H1 (cell line): ENCODE data around the gene ICAM2. TPM values are rescaled to one million over a fixed set of nuclear protein-coding genes. Genes with fewer than 3 reads are reported as not detected.

Source experiments
- CTCF ChIA-PET: fragments of 300-600 bp; sonication (Branson Sonifier 250); formaldehyde crosslinking; loops from one replicate; lab custom pipeline; 2021; ENCODE audit not compliant: partially characterized antibody; lab: Charles Lee
- POLR2A ChIA-PET: fragments of 300-600 bp; sonication (Branson Sonifier 250); formaldehyde crosslinking; loops from one replicate; lab custom pipeline; 2021; ENCODE audit warnings: inconsistent platforms; ENCODE audit not compliant: partially characterized antibody; lab: Charles Lee
- DNase-seq, 2 experiments: peaks; one replicate each; pipeline versions ENCODE4 v3.0.0 to v3.0.0-alpha.2; 2010 to 2022; ENCODE audit warnings: low spot score in 2 of 2, low read depth in 1 of 2, mixed read lengths in 1 of 2
- FAIRE-seq: peaks from 2 replicates; lab custom pipeline; 2011; peaks lifted over from hg19 to GRCh38; lab: Jason Lieb, UNC
- H2AFZ ChIP-seq: 2 replicates; pipeline ENCODE4 v1.8.1; 2012; ENCODE audit warnings: low read length, inconsistent platforms
- H2AK5ac ChIP-seq: 2 replicates; pipeline ENCODE4 v1.6.1; 2013; ENCODE audit warnings: low read depth, low read length
- H2BK120ac ChIP-seq: replicated peaks from 2 replicates; pipeline ENCODE3; 2013; ENCODE audit warnings: low read depth, low read length, inconsistent platforms
- H2BK12ac ChIP-seq: 2 replicates; pipeline ENCODE4 v1.6.1; 2013; ENCODE audit warnings: low read depth, low read length
- H2BK15ac ChIP-seq: 2 replicates; pipeline ENCODE4 v1.6.1; 2013; ENCODE audit warnings: low read length
- H2BK20ac ChIP-seq: 2 replicates; pipeline ENCODE4 v1.6.1; 2013; ENCODE audit warnings: low read length
- H2BK5ac ChIP-seq: 2 replicates; pipeline ENCODE4 v1.6.1; 2013; ENCODE audit warnings: low read depth, low read length
- H3K14ac ChIP-seq: 2 replicates; pipeline ENCODE4 v1.6.1; 2013; ENCODE audit warnings: inconsistent platforms; ENCODE audit not compliant: insufficient read length
- H3K18ac ChIP-seq: 2 replicates; pipeline ENCODE4 v1.6.1; 2013; ENCODE audit warnings: low read length; ENCODE audit errors: extremely low read depth
- H3K23ac ChIP-seq: 2 replicates; pipeline ENCODE4 v1.6.1; 2013; ENCODE audit warnings: inconsistent platforms; ENCODE audit not compliant: insufficient read length
- H3K23me2 ChIP-seq: 2 replicates; pipeline ENCODE4 v1.6.1; 2013; ENCODE audit warnings: low read depth, low read length
- H3K27ac ChIP-seq: 2 replicates; pipeline ENCODE4 v1.6.1; 2011; ENCODE audit warnings: low read depth, low read length, inconsistent platforms
- H3K27me3 ChIP-seq, 4 experiments: replicated peaks in 1 of 4; 1 replicate in 1 of 4; 2 replicates in 3 of 4; pipeline versions ENCODE4 v1.6.1 to v1.8.1; 2011 to 2013; ENCODE audit warnings: low read length in 3 of 4, mild to moderate bottlenecking in 3 of 4, inconsistent platforms in 2 of 4, mixed read lengths in 2 of 4, moderate library complexity in 1 of 4; ENCODE audit not compliant: control insufficient read depth in 3 of 4, insufficient read depth in 3 of 4; ENCODE audit errors: extremely low read depth in 1 of 4
- H3K36me3 ChIP-seq, 4 experiments: 2 replicates each; pipeline versions ENCODE4 v1.6.1 to v1.8.1; 2011 to 2013; ENCODE audit warnings: mild to moderate bottlenecking in 4 of 4, low read length in 3 of 4, moderate library complexity in 2 of 4, control low read depth in 1 of 4, inconsistent platforms in 1 of 4; ENCODE audit not compliant: insufficient read depth in 4 of 4, control insufficient read depth in 2 of 4
- H3K4ac ChIP-seq: replicated peaks from 2 replicates; pipeline ENCODE3; 2013; ENCODE audit warnings: low read length, low read depth, mixed read lengths, inconsistent platforms; ENCODE audit not compliant: insufficient read length
- H3K4me1 ChIP-seq, 4 experiments: replicated peaks in 1 of 4; 1 replicate in 1 of 4; 2 replicates in 3 of 4; pipeline versions ENCODE4 v1.6.1 to v1.8.1; 2011 to 2013; ENCODE audit warnings: low read length in 3 of 4, inconsistent platforms in 2 of 4, mixed read lengths in 1 of 4; ENCODE audit not compliant: insufficient read depth in 4 of 4, control insufficient read depth in 3 of 4
- H3K4me2 ChIP-seq, 2 experiments: 2 replicates each; pipeline versions ENCODE4 v1.6.1 to v1.8.1; 2011 to 2013; ENCODE audit warnings: low read depth in 2 of 2, low read length in 2 of 2, control low read depth in 1 of 2, inconsistent platforms in 1 of 2, mild to moderate bottlenecking in 1 of 2; ENCODE audit not compliant: insufficient read depth in 1 of 2
- H3K4me3 ChIP-seq, 4 experiments: fragments of 200-600, 300-600 bp in 1 of 4; sonication (generic), shearing (Covaris generic), sonication (Bioruptor Twin) in 1 of 4; 2 replicates each; pipeline versions ENCODE4 v1.5.1 to v1.8.1; 2011 to 2016; ENCODE audit warnings: low read length in 4 of 4, low read depth in 3 of 4, control low read depth in 2 of 4, inconsistent platforms in 2 of 4, mild to moderate bottlenecking in 2 of 4, mixed read lengths in 1 of 4, moderate library complexity in 1 of 4; ENCODE audit not compliant: insufficient read depth in 2 of 4; ENCODE audit errors: extremely low read depth in 1 of 4
- H3K56ac ChIP-seq: replicated peaks from 2 replicates; pipeline ENCODE3; 2013; ENCODE audit warnings: low read depth, mild to moderate bottlenecking, mixed read lengths, low read length, inconsistent platforms; ENCODE audit not compliant: insufficient read length
- H3K79me1 ChIP-seq: 2 replicates; pipeline ENCODE4 v1.6.1; 2013; ENCODE audit warnings: low read depth, low read length, control low read depth
- H3K79me2 ChIP-seq, 2 experiments: 2 replicates each; pipeline versions ENCODE4 v1.6.1 to v1.8.1; 2012 to 2013; ENCODE audit warnings: low read length in 2 of 2, mild to moderate bottlenecking in 2 of 2, inconsistent platforms in 1 of 2; ENCODE audit not compliant: insufficient read depth in 2 of 2, control insufficient read depth in 1 of 2
- H3K9ac ChIP-seq, 4 experiments: replicated peaks in 1 of 4; 1 replicate in 1 of 4; 2 replicates in 3 of 4; pipeline versions ENCODE4 v1.6.1 to v1.8.1; 2011 to 2013; ENCODE audit warnings: low read depth in 3 of 4, low read length in 3 of 4, control low read depth in 2 of 4, mild to moderate bottlenecking in 2 of 4, moderate library complexity in 2 of 4, inconsistent platforms in 1 of 4; ENCODE audit errors: extremely low read depth in 1 of 4
- H3K9me3 ChIP-seq, 2 experiments: 2 replicates each; pipeline versions ENCODE4 v1.6.1 to v1.8.1; 2012 to 2013; ENCODE audit warnings: mild to moderate bottlenecking in 2 of 2, moderate library complexity in 2 of 2, control low read depth in 1 of 2, inconsistent platforms in 1 of 2, low read depth in 1 of 2, low read length in 1 of 2, mixed read lengths in 1 of 2; ENCODE audit not compliant: insufficient read depth in 2 of 2
- H4K20me1 ChIP-seq, 2 experiments: replicated peaks in 1 of 2; 2 replicates each; pipeline versions ENCODE3 to v1.8.1; 2011 to 2013; ENCODE audit warnings: inconsistent platforms in 2 of 2, low read length in 2 of 2, mild to moderate bottlenecking in 1 of 2; ENCODE audit not compliant: insufficient read depth in 2 of 2, control insufficient read depth in 1 of 2
- H4K5ac ChIP-seq: 2 replicates; pipeline ENCODE4 v1.6.1; 2013; ENCODE audit warnings: low read length, low read depth, mixed read lengths, inconsistent platforms; ENCODE audit not compliant: insufficient read length
- H4K8ac ChIP-seq: 2 replicates; pipeline ENCODE4 v1.8.0; 2013; ENCODE audit warnings: mild to moderate bottlenecking, moderate library complexity, low read length, inconsistent platforms; ENCODE audit not compliant: insufficient read depth; ENCODE audit errors: extremely low read depth
- H4K91ac ChIP-seq: replicated peaks from 2 replicates; pipeline ENCODE3; 2013; ENCODE audit warnings: low read length, mixed read lengths, inconsistent platforms; ENCODE audit not compliant: insufficient read length
- ASH2L ChIP-seq: fragments of 200-600, 300-600 bp; sonication (generic); IDR thresholded peaks from one replicate; pipeline ENCODE4 v1.7.1; 2017; ENCODE audit warnings: low read length
- CHD1 ChIP-seq: IDR thresholded peaks from 2 replicates; pipeline ENCODE4 v1.6.1; 2012; ENCODE audit warnings: low read depth, low read length, improper control_type of control experiment
- EP300 ChIP-seq, 2 experiments: IDR thresholded peaks; 1 replicate in 1 of 2; 2 replicates in 1 of 2; pipeline ENCODE4 v1.6.1; 2011 to 2012; ENCODE audit warnings: low read depth in 2 of 2, low read length in 2 of 2, mild to moderate bottlenecking in 2 of 2, borderline replicate concordance in 1 of 2, inconsistent platforms in 1 of 2, moderate library complexity in 1 of 2
- GABPA ChIP-seq: IDR thresholded peaks from 2 replicates; pipeline ENCODE4 v1.6.1; 2011; ENCODE audit warnings: mild to moderate bottlenecking, low read length, moderate library complexity, borderline replicate concordance; ENCODE audit not compliant: insufficient read depth
- KDM4A ChIP-seq: IDR thresholded peaks from one replicate; pipeline ENCODE4 v1.7.1; 2012; ENCODE audit warnings: low read depth, mild to moderate bottlenecking, moderate library complexity, low read length, inconsistent platforms; ENCODE audit not compliant: severe bottlenecking
- MAFK ChIP-seq: IDR thresholded peaks from 2 replicates; pipeline ENCODE4 v1.6.1; 2012; ENCODE audit warnings: low read depth, mild to moderate bottlenecking, improper control_type of control experiment, low read length
- POU5F1 ChIP-seq: IDR thresholded peaks from 2 replicates; pipeline ENCODE4 v1.6.1; 2011; ENCODE audit warnings: low read depth, mild to moderate bottlenecking, low read length, moderate library complexity
- RXRA ChIP-seq: IDR thresholded peaks from 2 replicates; pipeline ENCODE4 v1.6.1; 2011; ENCODE audit warnings: low read depth, mild to moderate bottlenecking, low read length, moderate library complexity; ENCODE audit not compliant: insufficient read depth
- TAF7 ChIP-seq: optimal IDR thresholded peaks from 2 replicates; pipeline ENCODE3; 2011; ENCODE audit warnings: low read depth, mild to moderate bottlenecking, inconsistent platforms, low read length, moderate library complexity, borderline replicate concordance
- WGBS, 2 experiments: shearing (Covaris generic) in 1 of 2; methylation state at CpG; one replicate each; pipeline versions ENCODE4 v1.1.6 to v1.1.7; 2013 to 2015; ENCODE audit warnings: low lambda C conversion rate in 2 of 2, mixed read lengths in 2 of 2, inconsistent platforms in 1 of 2, low coverage in 1 of 2, missing lambda C conversion rate in 1 of 2; ENCODE audit not compliant: insufficient replicate concordance in 2 of 2, insufficient coverage in 1 of 2, insufficient read length in 1 of 2; ENCODE audit errors: extremely low coverage in 1 of 2, missing lambda C conversion rate in 1 of 2; 5-methylcytosine and 5-hydroxymethylcytosine counted together
- polyA plus RNA-seq, 7 experiments: library from polyadenylated mRNA; depleted of rRNA in 3 of 7; stranded (reverse) in 5 of 7; unstranded in 2 of 7; fragments of >200 nt in 5 of 7; fragments of 200-250 nt in 2 of 7; gene quantifications; 1 replicate in 5 of 7; 2 replicates in 1 of 7; 4 replicates in 1 of 7; pipeline versions ENCODE4 v1.2.1 to v1.2.3, GENCODE V29; 2011 to 2013; ENCODE audit warnings: missing spikeins in 2 of 7, mixed read lengths in 2 of 7
- total RNA-seq: library from RNA; stranded (reverse); fragmentation: NEBNext Ultra II Directional; extraction: Animal tissue kit (Norgen Biotek cat#: 25700); gene quantifications from 2 replicates; pipeline ENCODE4 v1.2.1, GENCODE V29; 2021

ICAM2 gene
- total and polyA plus RNA-seq, 2 of the 8 experiments (the other 6 are each of a cell fraction or from before 2014, with no cell fraction given): 0.45 to 0.63 TPM

GRCh38 chr17:64025732-64026294 is 5.4 kb upstream of the ICAM2 start:
- Histone ChIP-seq H3K23ac (no peak overlapping the region), H3K4me1 (no peaks in the 10 kb centered on the region; a peak in 1 of 7 replicates), H3K14ac (no peak overlapping the region), H3K27me3 (peaks cover 0 to 4% (median 1%) of the 10 kb centered on the region in 4 experiments; a peak in 3 of 7 replicates), H4K20me1 (no peaks in the 10 kb centered on the region), H3K4me3 (peak overlapping the region in 1 of 4 experiments; percentile 20; a peak in 1 of 8 replicates), H3K4ac (no peak overlapping the region), H2BK20ac (no peak overlapping the region), H3K9ac (no peak overlapping the region), H3K18ac (peak overlapping the region; percentile 19; the same call in 1 of the 2 replicates), H3K27ac (no peak overlapping the region), H3K23me2 (no peaks in the 10 kb centered on the region), H4K8ac (no peak overlapping the region), H3K79me1 (no peaks in the 10 kb centered on the region), H4K5ac (no peak overlapping the region), H2BK5ac (no peak overlapping the region), H2BK120ac (no peak overlapping the region), H3K4me2 (peak overlapping the region in 1 of 2 experiments; percentile 43; a peak in 3 of 4 replicates), H3K79me2 (no peaks in the 10 kb centered on the region), H2BK15ac (no peak overlapping the region), H3K56ac (no peak overlapping the region), H2BK12ac (no peak overlapping the region; the same call in 1 of the 2 replicates), H2AFZ (peak overlapping the region; percentile 93), H3K36me3 (no peaks in the 10 kb centered on the region), H2AK5ac (no peak overlapping the region), H4K91ac (no peak overlapping the region), H3K9me3 (no peaks in the 10 kb centered on the region)
- 11% methylated on average over 21 of the region's 21 CpGs; no CpG with 5 or more reads in 1 of the 2 experiments for WGBS, 2 experiments
- ChIA-PET CTCF (interaction anchor here (0.6 to 11.6 kb wide), 45 partner anchors 8 to 404 kb away, joined by 3 to 202 read pairs (median 5); partner anchors contain the start of genes CD79B, CSHL1, ERN1 and GH1), POLR2A (interaction anchor here (0.8 to 2.1 kb wide), 3 partner anchors 24 to 120 kb away, joined by 3 to 8 read pairs (median 3); no protein-coding TSS in a partner anchor)
- peak; percentile 70 to 85 for DNase-seq
- peak; percentile 7 for FAIRE-seq
- no peak for TF ChIP-seq MAFK
- TF ChIP-seq POU5F1: no peak
- TF ChIP-seq KDM4A: peak; percentile 29
- TF ChIP-seq CHD1: no peak
- peak; percentile 58; the same call in 1 of the 2 replicates for TF ChIP-seq GABPA
- peak in 1 of 2 experiments; percentile 34; a peak in 1 of 3 replicates for TF ChIP-seq EP300 (IDR thresholded peaks at IDR 0.05; ENCODE audit: borderline replicate concordance in 1 of 2, low read depth in 2 of 2, low read length in 2 of 2)
- peak; percentile 42 for TF ChIP-seq ASH2L
- TF ChIP-seq TAF7: no peak
- TF ChIP-seq RXRA: no peak
